ENCODE data around the gene SLC41A2.

SLC41A2 gene

GRCh38 chr12:104929368-104929767 is 28.7 kb downstream of the SLC41A2 start:
- TF ChIP-seq ZFX (IDR thresholded peaks at IDR 0.05; ENCODE audit: borderline replicate concordance) (no peak), CTCF (IDR thresholded peaks at IDR 0.05) (no peak)

GRCh38 chr12:104928036-104928745 is 29.9 kb downstream of the SLC41A2 start:
- H3K27ac ChIP-seq, result no peak overlapping the region
- TF ChIP-seq CTCF (IDR thresholded peaks at IDR 0.05) (no peak), ZFX (IDR thresholded peaks at IDR 0.05; ENCODE audit: borderline replicate concordance) (no peak)

More at GRCh38 chr12:104929368-104929767, 28.7 kb downstream of the SLC41A2 start:
- H3K27ac ChIP-seq, result no peak overlapping the region

- no peak for TF ChIP-seq ZFX (IDR thresholded peaks at IDR 0.05; ENCODE audit: borderline replicate concordance)
- no peak for TF ChIP-seq CTCF (IDR thresholded peaks at IDR 0.05)
- no peak overlapping the region for H3K27ac ChIP-seq
Measured at GRCh38 chr12:104925501-104925900, 32.6 kb downstream of the SLC41A2 start.

GRCh38 chr12:104921340-104921739 is 36.8 kb downstream of the SLC41A2 start:
- TF ChIP-seq CTCF (IDR thresholded peaks at IDR 0.05) (no peak), ZFX (IDR thresholded peaks at IDR 0.05; ENCODE audit: borderline replicate concordance) (no peak)
- H3K27ac ChIP-seq, result no peak overlapping the region

GRCh38 chr12:104911942-104912341 is 46.1 kb downstream of the SLC41A2 start:
- TF ChIP-seq ZFX (IDR thresholded peaks at IDR 0.05; ENCODE audit: borderline replicate concordance), result no peak
- TF ChIP-seq CTCF (IDR thresholded peaks at IDR 0.05), result no peak
- no peak overlapping the region for H3K27ac ChIP-seq

- H3K27ac ChIP-seq, result no peak overlapping the region
- no peak for TF ChIP-seq ZFX (IDR thresholded peaks at IDR 0.05; ENCODE audit: borderline replicate concordance)
- TF ChIP-seq CTCF (IDR thresholded peaks at IDR 0.05), result no peak
Measured at GRCh38 chr12:104910196-104910840, 47.8 kb downstream of the SLC41A2 start.

- no peak overlapping the region for H3K27ac ChIP-seq
- TF ChIP-seq CTCF (IDR thresholded peaks at IDR 0.05), result no peak
- TF ChIP-seq ZFX (IDR thresholded peaks at IDR 0.05; ENCODE audit: borderline replicate concordance), result no peak
Measured at GRCh38 chr12:104909761-104910160, 48.3 kb downstream of the SLC41A2 start.

All from 22Rv1 (cell line).